D721Med (cell line): ENCODE data around the gene CGB7.
A peak's percentile ranks its signal among the peaks of the same experiment; 100 is the strongest.
"Not testable (repeated sequence)": the region's sequence is repeated elsewhere in the genome, so short reads cannot be mapped to it uniquely, and the experiment has no call there.

ENCODE experiments used
- DNase-seq: peaks from one replicate; pipeline ENCODE4 v3.0.0; 2011; ENCODE audit warnings: low spot score; ENCODE audit not compliant: insufficient read length
- FAIRE-seq: peaks from 2 replicates; lab custom pipeline; 2011; peaks lifted over from hg19 to GRCh38; lab: Jason Lieb, UNC
- CTCF ChIP-seq: IDR thresholded peaks from 2 replicates; pipeline ENCODE4 v1.5.1; 2012; ENCODE audit warnings: mild to moderate bottlenecking, control low read depth; ENCODE audit not compliant: insufficient read depth; ENCODE audit errors: missing control alignments

The CGB7 gene

GRCh38 chr19:49056101-49056901 is 1.2 kb downstream of the CGB7 start:
- TF ChIP-seq CTCF, result peak; percentile 13
- FAIRE-seq, result no peak
- peak; percentile 98 for DNase-seq

- not testable (repeated sequence) for DNase-seq, FAIRE-seq
Measured at GRCh38 chr19:49050376-49051033, 7.0 kb downstream of the CGB7 start.

- not testable (repeated sequence) for FAIRE-seq, DNase-seq
Measured at GRCh38 chr19:49049834-49050233, 7.7 kb downstream of the CGB7 start.

- not testable (repeated sequence) for DNase-seq, FAIRE-seq
Measured at GRCh38 chr19:49049011-49049410, 8.5 kb downstream of the CGB7 start, which contains the start of gene CGB8. CGB8 (minus strand) TSS chr19:49049111; CDS start chr19:49048739, 372 bp downstream.

- not testable (repeated sequence) for FAIRE-seq, DNase-seq
Measured at GRCh38 chr19:49043548-49043947, 14.0 kb downstream of the CGB7 start, which contains the start of gene CGB5. CGB5 (plus strand) TSS chr19:49043848; CDS start chr19:49044210, 362 bp downstream.

- not testable (repeated sequence) for FAIRE-seq, DNase-seq
Measured at GRCh38 chr19:49042666-49043065, 14.9 kb downstream of the CGB7 start.

GRCh38 chr19:49042177-49042576 is 15.4 kb downstream of the CGB7 start:
- TF ChIP-seq CTCF, result no peak
- DNase-seq (no peak), FAIRE-seq (no peak)

GRCh38 chr19:49039736-49040135 is 17.8 kb downstream of the CGB7 start:
- not testable (repeated sequence) for DNase-seq, FAIRE-seq

- not testable (repeated sequence) for FAIRE-seq, DNase-seq
Measured at GRCh38 chr19:49038557-49039276, 18.8 kb downstream of the CGB7 start.

GRCh38 chr19:49038111-49038510 is 19.4 kb downstream of the CGB7 start:
- DNase-seq, FAIRE-seq: not testable (repeated sequence)

- TF ChIP-seq CTCF, result peak; percentile 29
- FAIRE-seq, DNase-seq: not testable (repeated sequence)
Measured at GRCh38 chr19:49036815-49037214, 20.7 kb downstream of the CGB7 start, which contains the start of gene CGB1. CGB1 (minus strand) TSS chr19:49036895; CDS start chr19:49036711, 184 bp downstream.
